IMR-90 (cell line): ENCODE measurements around the gene NDRG2.

ENCODE experiments used
- CEBPB ChIP-seq: IDR thresholded peaks from 2 replicates; pipeline ENCODE4 v1.6.1; 2012; ENCODE audit warnings: low read depth, low read length, improper control_type of control experiment
- CHD1 ChIP-seq: IDR thresholded peaks from 2 replicates; pipeline ENCODE4 v1.6.1; 2012; ENCODE audit warnings: low read depth, low read length, improper control_type of control experiment
- FOS ChIP-seq: fragments of 150-350 bp; IDR thresholded peaks from 2 replicates; pipeline ENCODE4 v1.6.1; 2016; ENCODE audit warnings: low read depth, low read length
- MAFK ChIP-seq: IDR thresholded peaks from 2 replicates; pipeline ENCODE4 v1.6.1; 2012; ENCODE audit warnings: low read depth, low read length, improper control_type of control experiment
- MAZ ChIP-seq: IDR thresholded peaks from 2 replicates; pipeline ENCODE4 v1.6.1; 2012; ENCODE audit warnings: low read depth, mild to moderate bottlenecking, low read length, improper control_type of control experiment, moderate library complexity, borderline replicate concordance
- MXI1 ChIP-seq: IDR thresholded peaks from 2 replicates; pipeline ENCODE4 v1.6.1; 2012; ENCODE audit warnings: low read depth, mild to moderate bottlenecking, low read length, moderate library complexity, borderline replicate concordance
- NFE2L2 ChIP-seq: fragments of 150-350 bp; IDR thresholded peaks from 2 replicates; pipeline ENCODE4 v1.6.1; 2016; ENCODE audit warnings: low read depth, mild to moderate bottlenecking, low read length
- POLR2A ChIP-seq: IDR thresholded peaks from 2 replicates; pipeline ENCODE4 v1.6.1; 2012; ENCODE audit warnings: mild to moderate bottlenecking, low read depth, low read length
- RAD21 ChIP-seq: IDR thresholded peaks from 2 replicates; pipeline ENCODE4 v1.6.1; 2012; ENCODE audit warnings: low read length, improper control_type of control experiment
- RCOR1 ChIP-seq: IDR thresholded peaks from 2 replicates; pipeline ENCODE4 v1.6.1; 2012; ENCODE audit warnings: mild to moderate bottlenecking, low read length, improper control_type of control experiment; ENCODE audit not compliant: insufficient replicate concordance
- RFX5 ChIP-seq: IDR thresholded peaks from 2 replicates; pipeline ENCODE4 v1.8.0; 2012; ENCODE audit warnings: low read depth, mild to moderate bottlenecking, low read length, moderate library complexity
- SMC3 ChIP-seq: fragments of 150-350 bp; IDR thresholded peaks from 2 replicates; pipeline ENCODE4 v1.6.1; 2016; ENCODE audit warnings: low read depth, mild to moderate bottlenecking, antibody characterized with exemption, low read length, moderate library complexity
- TF ChIP-seq, protein P1 (sequence below): fragments of 150-350 bp; IDR thresholded peaks from 2 replicates; pipeline ENCODE4 v1.6.1; 2017; ENCODE audit warnings: mild to moderate bottlenecking, antibody characterized with exemption, low read length, low read depth
- TF ChIP-seq, protein P2 (sequence below): conservative IDR thresholded peaks from 2 replicates; pipeline ENCODE4 v1.5.1; 2012; ENCODE audit warnings: mild to moderate bottlenecking, low read depth, low read length, improper control_type of control experiment

- TF ChIP-seq, protein P1, sequence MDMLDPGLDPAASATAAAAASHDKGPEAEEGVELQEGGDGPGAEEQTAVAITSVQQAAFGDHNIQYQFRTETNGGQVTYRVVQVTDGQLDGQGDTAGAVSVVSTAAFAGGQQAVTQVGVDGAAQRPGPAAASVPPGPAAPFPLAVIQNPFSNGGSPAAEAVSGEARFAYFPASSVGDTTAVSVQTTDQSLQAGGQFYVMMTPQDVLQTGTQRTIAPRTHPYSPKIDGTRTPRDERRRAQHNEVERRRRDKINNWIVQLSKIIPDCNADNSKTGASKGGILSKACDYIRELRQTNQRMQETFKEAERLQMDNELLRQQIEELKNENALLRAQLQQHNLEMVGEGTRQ: no peak
- no peak for TF ChIP-seq POLR2A
- TF ChIP-seq, protein P2, sequence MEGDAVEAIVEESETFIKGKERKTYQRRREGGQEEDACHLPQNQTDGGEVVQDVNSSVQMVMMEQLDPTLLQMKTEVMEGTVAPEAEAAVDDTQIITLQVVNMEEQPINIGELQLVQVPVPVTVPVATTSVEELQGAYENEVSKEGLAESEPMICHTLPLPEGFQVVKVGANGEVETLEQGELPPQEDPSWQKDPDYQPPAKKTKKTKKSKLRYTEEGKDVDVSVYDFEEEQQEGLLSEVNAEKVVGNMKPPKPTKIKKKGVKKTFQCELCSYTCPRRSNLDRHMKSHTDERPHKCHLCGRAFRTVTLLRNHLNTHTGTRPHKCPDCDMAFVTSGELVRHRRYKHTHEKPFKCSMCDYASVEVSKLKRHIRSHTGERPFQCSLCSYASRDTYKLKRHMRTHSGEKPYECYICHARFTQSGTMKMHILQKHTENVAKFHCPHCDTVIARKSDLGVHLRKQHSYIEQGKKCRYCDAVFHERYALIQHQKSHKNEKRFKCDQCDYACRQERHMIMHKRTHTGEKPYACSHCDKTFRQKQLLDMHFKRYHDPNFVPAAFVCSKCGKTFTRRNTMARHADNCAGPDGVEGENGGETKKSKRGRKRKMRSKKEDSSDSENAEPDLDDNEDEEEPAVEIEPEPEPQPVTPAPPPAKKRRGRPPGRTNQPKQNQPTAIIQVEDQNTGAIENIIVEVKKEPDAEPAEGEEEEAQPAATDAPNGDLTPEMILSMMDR: no peak
- no peak for TF ChIP-seq SMC3
- TF ChIP-seq MAFK: no peak
- no peak for TF ChIP-seq RAD21
- no peak for TF ChIP-seq CEBPB
- TF ChIP-seq FOS: no peak
- no peak for TF ChIP-seq MXI1
- TF ChIP-seq MAZ: no peak
- TF ChIP-seq CHD1: no peak
- no peak for TF ChIP-seq NFE2L2
- no peak for TF ChIP-seq RFX5
- no peak for TF ChIP-seq RCOR1
Measured at GRCh38 chr14:20982646-20983369, 42.1 kb downstream of the NDRG2 start.
